GM12872 (cell line): ENCODE results near the gene PARD6G.

ENCODE experiments used
- CTCF ChIP-seq: IDR thresholded peaks from 3 replicates; pipeline ENCODE4 v1.5.1; 2011; ENCODE audit warnings: low read depth, mild to moderate bottlenecking, low read length, moderate library complexity; ENCODE audit not compliant: insufficient read depth

The PARD6G gene

GRCh38 chr18:80202264-80202998 lies 44.9 kb downstream of the PARD6G start:
- TF ChIP-seq CTCF = no peak

DNA sequence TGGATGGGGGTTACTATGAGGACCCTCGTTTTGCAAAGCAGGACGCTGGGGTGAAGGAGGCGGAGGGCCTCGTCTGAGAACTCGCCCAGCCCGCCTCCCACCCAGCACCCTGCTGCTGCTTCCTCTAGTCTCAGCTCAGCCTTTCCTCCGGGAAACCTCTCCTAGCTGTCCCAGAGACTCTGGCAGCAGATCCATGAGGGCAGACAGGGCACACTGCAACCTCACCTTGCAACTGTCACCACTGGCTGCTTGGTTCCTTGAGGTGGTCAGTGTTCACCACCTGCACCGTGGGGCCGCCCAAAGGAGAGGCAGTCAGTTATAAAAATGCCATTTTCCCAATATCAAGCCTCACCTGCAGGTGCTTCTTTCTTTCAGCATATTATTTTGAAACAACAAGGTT lies 45.6 kb downstream of the PARD6G start:
- no peak for TF ChIP-seq CTCF

DNA sequence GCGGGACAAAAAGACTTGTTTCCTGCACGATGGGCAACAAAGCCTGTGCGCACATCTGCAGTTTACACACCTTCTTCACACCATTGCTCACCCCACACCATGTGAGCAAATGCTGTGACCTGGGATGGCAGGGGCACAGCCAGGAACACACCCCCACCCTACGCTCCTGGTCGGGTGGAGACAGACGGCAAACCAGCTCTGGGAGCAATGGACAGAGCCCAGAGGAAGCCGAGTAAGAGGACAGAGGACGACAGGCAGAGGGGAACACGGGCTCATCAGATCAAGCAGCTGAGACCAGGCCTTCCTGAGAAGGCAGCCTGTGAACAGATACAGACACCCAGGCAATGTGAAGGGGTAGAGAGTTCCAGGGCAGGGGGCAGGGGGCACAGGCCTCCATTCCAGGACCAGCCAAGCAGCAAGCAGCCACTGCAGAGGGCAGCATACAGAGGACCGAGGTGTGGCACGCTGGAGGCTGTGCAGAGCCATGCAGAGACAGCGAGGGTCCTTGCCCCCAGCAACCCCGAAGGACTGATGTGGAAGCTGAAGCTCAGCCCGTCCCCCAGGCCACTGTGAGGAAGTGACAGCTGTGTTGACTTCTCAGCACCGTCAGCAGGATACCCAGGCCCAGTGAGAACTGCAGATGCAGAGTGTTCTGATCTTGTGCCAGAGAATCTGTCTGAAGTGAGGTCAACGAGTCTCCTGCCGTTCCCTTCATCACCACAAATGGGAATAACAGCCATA lies 46.2 kb downstream of the PARD6G start:
- TF ChIP-seq CTCF = no peak

DNA sequence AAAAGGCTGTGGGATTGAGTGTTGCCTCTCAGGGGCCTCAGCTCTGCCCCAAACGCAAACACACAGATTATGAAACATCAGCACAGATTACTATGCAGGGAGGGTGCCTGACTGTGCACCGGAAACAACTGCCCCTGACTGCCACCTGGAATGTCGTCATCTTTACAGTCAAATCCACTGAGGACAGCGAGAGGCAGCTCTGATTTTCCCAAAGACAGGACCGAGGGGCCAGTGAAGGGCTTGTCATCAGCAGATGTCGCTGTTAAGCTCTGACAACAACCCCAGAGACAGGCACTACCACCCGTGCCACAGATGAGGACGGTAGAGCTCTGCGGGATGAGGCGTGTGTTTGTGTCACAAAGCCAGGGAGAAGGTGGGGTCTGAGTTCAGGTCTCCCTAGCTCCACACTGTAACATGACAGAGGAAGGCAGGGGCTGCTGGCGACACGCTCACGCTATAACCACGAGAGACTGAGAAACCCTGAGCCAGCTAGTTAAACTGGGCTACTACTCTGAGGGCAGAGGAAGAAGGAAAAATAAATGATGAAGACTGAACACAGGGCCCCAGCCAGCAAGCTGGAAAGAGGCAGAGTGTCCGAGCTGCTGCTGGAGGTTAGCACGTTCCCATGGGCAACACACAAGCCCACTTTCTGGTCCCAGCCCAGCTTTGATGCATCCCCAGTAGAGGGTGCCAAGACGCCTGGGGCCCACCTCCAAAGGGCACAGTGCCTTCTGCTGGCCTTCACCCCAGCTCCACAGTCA lies 47.0 kb downstream of the PARD6G start:
- TF ChIP-seq CTCF = peak; percentile 20; the same call in 1 of the 3 replicates

GRCh38 chr18:80198994-80199748 lies 48.1 kb downstream of the PARD6G start:
- TF ChIP-seq CTCF = no peak

DNA sequence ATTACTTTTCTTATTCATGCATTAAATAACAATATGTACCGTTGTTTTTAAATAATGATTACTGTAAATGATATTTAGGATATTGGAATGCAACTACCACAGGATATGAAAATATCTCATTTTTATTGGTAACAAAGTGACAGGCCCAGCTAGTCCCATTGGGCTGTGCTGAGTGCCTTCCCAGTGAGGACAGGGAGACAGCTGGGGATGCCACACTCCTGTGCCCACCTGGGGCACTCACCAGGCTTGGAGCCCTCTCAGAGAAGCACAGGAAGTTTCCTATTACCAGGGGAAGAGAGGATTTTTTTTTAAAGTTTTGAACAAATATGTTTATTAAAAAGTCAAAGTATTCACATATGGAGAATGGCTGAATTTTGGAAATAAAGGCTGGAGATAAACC lies 48.9 kb downstream of the PARD6G start:
- no peak for TF ChIP-seq CTCF
